Activated CD8-positive, alpha-beta T cell treated with anti-CD3 and anti-CD28 coated beads for 36 hours (primary cell): ENCODE measurements around the gene CIITA. TPM values are rescaled to one million over a fixed set of nuclear protein-coding genes. Genes with fewer than 3 reads are reported as not detected.
"Not testable (repeated sequence)": the region's sequence is repeated elsewhere in the genome, so short reads cannot be mapped to it uniquely, and the experiment has no call there.

Source experiments
- ATAC-seq: fragments of 200-7000 bp; cut with Tn5 transposase; one replicate; pipeline ENCODE4 v1.10.0; 2021; ENCODE audit warnings: mild to moderate bottlenecking, moderate library complexity
- CTCF ChIA-PET: fragments of 350-600 bp; sonication (Branson Sonifier 250); formaldehyde crosslinking; loops from one replicate; lab custom pipeline; 2021; ENCODE audit warnings: antibody characterized with exemption; lab: Charles Lee
- POLR2A ChIA-PET: fragments of 350-600 bp; sonication (Branson Sonifier 250); formaldehyde crosslinking; loops from one replicate; lab custom pipeline; 2021; ENCODE audit warnings: antibody characterized with exemption; lab: Charles Lee
- DNase-seq: peaks from one replicate; pipeline ENCODE4 v3.0.0-alpha.2; 2020
- H3K27ac Mint-ChIP-seq: one replicate; pipeline ENCODE4 v1.8.0; 2021; ENCODE audit warnings: mild to moderate bottlenecking, mixed read lengths
- H3K27me3 Mint-ChIP-seq: one replicate; pipeline ENCODE4 v1.8.0; 2021; ENCODE audit warnings: mixed read lengths
- H3K36me3 Mint-ChIP-seq: one replicate; pipeline ENCODE4 v1.8.0; 2021; ENCODE audit warnings: low read depth, mixed read lengths
- H3K4me1 Mint-ChIP-seq: one replicate; pipeline ENCODE4 v1.8.0; 2021; ENCODE audit warnings: low read depth, mixed read lengths
- H3K4me3 Mint-ChIP-seq: one replicate; pipeline ENCODE4 v1.8.0; 2021; ENCODE audit warnings: mild to moderate bottlenecking, moderate library complexity, mixed read lengths
- H3K9me3 Mint-ChIP-seq: one replicate; pipeline ENCODE4 v1.8.0; 2021; ENCODE audit warnings: mixed read lengths
- CTCF ChIP-seq: fragments of 200-600 bp; IDR thresholded peaks from one replicate; pipeline ENCODE4 v1.8.0; 2022; ENCODE audit warnings: antibody characterized with exemption, mild to moderate bottlenecking
- intact Hi-C: fragments of 100-400 bp; cut with micrococcal nuclease; formaldehyde crosslinking; loops from one replicate; pipeline ENCODE4 v1.10.0; 2022
- total RNA-seq, 2 experiments: library from RNA; stranded (reverse); gene quantifications; one replicate each; pipeline ENCODE4 v1.2.3, GENCODE V29; 2021

The CIITA gene
- total RNA-seq: 1 to 10 TPM; 4.4 to 5.3 TPM

- no peak for TF ChIP-seq CTCF
- POLR2A ChIA-PET: interaction anchor here (1.0 to 1.3 kb wide), 2 partner anchors 26 to 133 kb away, joined by 3 to 4 read pairs; no protein-coding TSS in a partner anchor
- peak; percentile 88 for DNase-seq
- Mint-ChIP-seq H3K27ac (peak within 1 kb of the TSS; percentile 74), H3K27me3 (peaks cover 58% of the 10 kb centered on the region), H3K4me1 (peaks cover 64% of the 10 kb centered on the region), H3K4me3 (peak within 1 kb of the TSS; percentile 81), H3K36me3 (no peaks in the 10 kb centered on the region), H3K9me3 (no peaks in the 10 kb centered on the region)
- intact Hi-C loops: no loop called here
- peak; percentile 77 for ATAC-seq
- CTCF ChIA-PET: interaction anchor here (2.0 to 3.7 kb wide), 2 partner anchors 39 to 42 kb away, joined by 5 to 27 read pairs; no protein-coding TSS in a partner anchor
Measured at GRCh38 chr16:10876799-10877341, at the start of gene CIITA. CIITA (plus strand) TSS chr16:10877202; CDS start chr16:10877331, 129 bp downstream.

GRCh38 chr16:10827691-10828341 is 49.2 kb upstream of the CIITA start:
- no peak for DNase-seq
- ChIA-PET CTCF (interaction anchor here (1.6 kb wide), 1 partner anchor 91 kb away, joined by 5 read pairs; no protein-coding TSS in a partner anchor), POLR2A (no interaction called here)
- no peaks in the 10 kb centered on the region for H3K27me3 Mint-ChIP-seq
- no peak for ATAC-seq
- TF ChIP-seq CTCF: no peak
- H3K27ac Mint-ChIP-seq: no peak overlapping the region
- H3K36me3 Mint-ChIP-seq: no peaks in the 10 kb centered on the region
- no peaks in the 10 kb centered on the region for H3K4me1 Mint-ChIP-seq
- intact Hi-C loops: no loop called here
- no peak overlapping the region for H3K4me3 Mint-ChIP-seq
- no peaks in the 10 kb centered on the region for H3K9me3 Mint-ChIP-seq

- ATAC-seq (no peak), DNase-seq (no peak)
- ChIA-PET CTCF (no interaction called here), POLR2A (no interaction called here)
- H3K4me1 Mint-ChIP-seq: no peaks in the 10 kb centered on the region
- H3K36me3 Mint-ChIP-seq: no peaks in the 10 kb centered on the region
- H3K9me3 Mint-ChIP-seq: no peaks in the 10 kb centered on the region
- H3K27ac Mint-ChIP-seq: no peak overlapping the region
- TF ChIP-seq CTCF: no peak
- intact Hi-C loops: no loop called here
- no peak overlapping the region for H3K4me3 Mint-ChIP-seq
- no peaks in the 10 kb centered on the region for H3K27me3 Mint-ChIP-seq
Measured at GRCh38 chr16:10828851-10829366, 48.1 kb upstream of the CIITA start.

- H3K36me3 Mint-ChIP-seq, H3K4me1 Mint-ChIP-seq, DNase-seq, intact Hi-C loops, H3K4me3 Mint-ChIP-seq, H3K27ac Mint-ChIP-seq, H3K9me3 Mint-ChIP-seq, POLR2A ChIA-PET, CTCF ChIA-PET, ATAC-seq, H3K27me3 Mint-ChIP-seq: not testable (repeated sequence)
Measured at GRCh38 chr16:10829390-10830098, 47.5 kb upstream of the CIITA start.

GRCh38 chr16:10830240-10830639 is 46.8 kb upstream of the CIITA start:
- intact Hi-C loops, H3K27me3 Mint-ChIP-seq, H3K27ac Mint-ChIP-seq, POLR2A ChIA-PET, H3K36me3 Mint-ChIP-seq, CTCF ChIA-PET, DNase-seq, ATAC-seq, H3K4me1 Mint-ChIP-seq, H3K9me3 Mint-ChIP-seq, H3K4me3 Mint-ChIP-seq: not testable (repeated sequence)
